Body of pancreas (tissue), 4 donors: ENCODE data around the gene ZNF772. TPM values are rescaled to one million over a fixed set of nuclear protein-coding genes. Genes with fewer than 3 reads are reported as not detected.

Experiments
- ATAC-seq: fragments of 150-250 bp; one replicate; pipeline ENCODE4 v1.9.1; 2016
- DNase-seq, 4 donors: peaks; one replicate each; pipeline ENCODE4 v3.0.0-alpha.2; 2019
- H3K27ac ChIP-seq, 4 donors: fragments of 200-600 bp; sonication (generic); 1 replicate in 3 of 4; 2 replicates in 1 of 4; pipeline versions ENCODE4 v1.5.1 to v1.6.1; 2016 to 2019; ENCODE audit warnings: mild to moderate bottlenecking in 1 of 4, mixed read lengths in 1 of 4, moderate library complexity in 1 of 4
- H3K27me3 ChIP-seq, 2 donors: fragments of 200-600 bp; sonication (generic); one replicate each; pipeline ENCODE4 v1.6.0; 2016; ENCODE audit warnings: mild to moderate bottlenecking in 1 of 2
- H3K36me3 ChIP-seq, 2 donors: fragments of 200-600 bp; sonication (generic); replicated peaks in 1 of 2; 2 replicates each; pipeline ENCODE4 v1.5.1; 2016; ENCODE audit warnings: low read depth in 2 of 2; ENCODE audit not compliant: insufficient read depth in 1 of 2
- H3K4me1 ChIP-seq: fragments of 200-600 bp; sonication (generic); one replicate; pipeline ENCODE4 v1.6.0; 2016
- H3K4me3 ChIP-seq, 2 donors: fragments of 200-600 bp; sonication (generic); 1 replicate in 1 of 2; 2 replicates in 1 of 2; pipeline ENCODE4 v1.5.1; 2016 to 2019
- H3K9me3 ChIP-seq, 3 donors: fragments of 200-600 bp; sonication (generic); 1 replicate in 2 of 3; 2 replicates in 1 of 3; pipeline ENCODE4 v1.5.1; 2016
- POLR2A ChIP-seq, 3 donors: fragments of 450-650 bp; IDR thresholded peaks; one replicate each; pipeline ENCODE4 v1.6.1; 2016; ENCODE audit warnings: antibody characterized with exemption in 3 of 3, mild to moderate bottlenecking in 2 of 3
- WGBS, 2 donors: methylation state at CpG; one replicate each; pipeline ENCODE4 v1.1.5; 2017; 5-methylcytosine and 5-hydroxymethylcytosine counted together
- intact Hi-C: fragments of 100-400 bp; cut with DNase I; formaldehyde crosslinking; loops from one replicate; pipeline ENCODE4 v1.15.1; 2023
- total RNA-seq, 2 donors: library from RNA; depleted of rRNA; stranded (reverse); fragments of >200 nt; gene quantifications; one replicate each; pipeline ENCODE4 v1.1.0, GENCODE V29; 2016
- TF ChIP-seq, protein P1 (sequence below), 7 experiments: fragments of 450-650 bp in 4 of 7; fragments of 200-600 bp in 3 of 7; sonication (generic) in 3 of 7; IDR thresholded peaks; one replicate each; pipeline ENCODE4 v1.5.1; 2016 to 2019; ENCODE audit warnings: antibody characterized with exemption in 7 of 7

The ZNF772 gene
- total RNA-seq, 2 donors from 2014 or later: 2.9 to 7.9 TPM

DNA sequence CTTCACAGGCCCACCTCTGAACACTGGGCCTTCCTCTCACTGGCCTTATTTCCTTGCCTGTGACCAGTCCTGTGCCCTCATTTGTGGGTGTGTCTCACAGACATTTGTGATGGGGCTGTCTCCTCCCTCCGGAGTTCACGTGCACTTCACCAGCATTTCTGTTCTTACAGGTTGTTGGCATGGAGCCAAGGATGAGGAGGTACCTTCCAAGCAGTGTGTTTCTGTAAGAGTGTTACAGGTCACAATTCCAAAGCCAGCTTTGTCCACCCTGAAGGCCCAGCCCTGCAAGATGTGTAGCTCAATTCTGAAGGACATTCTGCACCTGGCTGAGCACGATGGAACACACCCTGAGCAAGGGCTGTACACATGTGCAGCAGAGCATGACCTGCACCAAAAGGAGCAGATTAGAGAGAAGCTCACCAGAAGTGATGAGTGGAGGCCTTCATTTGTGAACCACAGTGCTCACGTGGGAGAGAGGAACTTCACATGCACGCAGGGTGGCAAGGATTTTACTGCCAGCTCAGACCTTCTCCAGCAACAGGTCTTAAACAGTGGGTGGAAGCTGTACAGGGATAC lies 34.2 kb downstream of the ZNF772 start:
- Histone ChIP-seq H3K27ac (no peak overlapping the region), H3K4me1 (no peaks in the 10 kb centered on the region), H3K27me3 (no peaks in the 10 kb centered on the region), H3K36me3 (peaks cover 0 to 3% of the 10 kb centered on the region in 2 donors), H3K4me3 (no peak overlapping the region), H3K9me3 (peaks cover 0 to 40% (median 0%) of the 10 kb centered on the region in 3 donors)
- no peak for DNase-seq
- ATAC-seq: no peak
- intact Hi-C loops: no loop called here
- TF ChIP-seq, protein P1, sequence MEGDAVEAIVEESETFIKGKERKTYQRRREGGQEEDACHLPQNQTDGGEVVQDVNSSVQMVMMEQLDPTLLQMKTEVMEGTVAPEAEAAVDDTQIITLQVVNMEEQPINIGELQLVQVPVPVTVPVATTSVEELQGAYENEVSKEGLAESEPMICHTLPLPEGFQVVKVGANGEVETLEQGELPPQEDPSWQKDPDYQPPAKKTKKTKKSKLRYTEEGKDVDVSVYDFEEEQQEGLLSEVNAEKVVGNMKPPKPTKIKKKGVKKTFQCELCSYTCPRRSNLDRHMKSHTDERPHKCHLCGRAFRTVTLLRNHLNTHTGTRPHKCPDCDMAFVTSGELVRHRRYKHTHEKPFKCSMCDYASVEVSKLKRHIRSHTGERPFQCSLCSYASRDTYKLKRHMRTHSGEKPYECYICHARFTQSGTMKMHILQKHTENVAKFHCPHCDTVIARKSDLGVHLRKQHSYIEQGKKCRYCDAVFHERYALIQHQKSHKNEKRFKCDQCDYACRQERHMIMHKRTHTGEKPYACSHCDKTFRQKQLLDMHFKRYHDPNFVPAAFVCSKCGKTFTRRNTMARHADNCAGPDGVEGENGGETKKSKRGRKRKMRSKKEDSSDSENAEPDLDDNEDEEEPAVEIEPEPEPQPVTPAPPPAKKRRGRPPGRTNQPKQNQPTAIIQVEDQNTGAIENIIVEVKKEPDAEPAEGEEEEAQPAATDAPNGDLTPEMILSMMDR (IDR thresholded peaks at IDR 0.05): no peak
- no peak for TF ChIP-seq POLR2A (IDR thresholded peaks at IDR 0.05)
- WGBS, 2 donors: 78 to 81% methylated on average over 5 of the region's 5 CpGs

DNA sequence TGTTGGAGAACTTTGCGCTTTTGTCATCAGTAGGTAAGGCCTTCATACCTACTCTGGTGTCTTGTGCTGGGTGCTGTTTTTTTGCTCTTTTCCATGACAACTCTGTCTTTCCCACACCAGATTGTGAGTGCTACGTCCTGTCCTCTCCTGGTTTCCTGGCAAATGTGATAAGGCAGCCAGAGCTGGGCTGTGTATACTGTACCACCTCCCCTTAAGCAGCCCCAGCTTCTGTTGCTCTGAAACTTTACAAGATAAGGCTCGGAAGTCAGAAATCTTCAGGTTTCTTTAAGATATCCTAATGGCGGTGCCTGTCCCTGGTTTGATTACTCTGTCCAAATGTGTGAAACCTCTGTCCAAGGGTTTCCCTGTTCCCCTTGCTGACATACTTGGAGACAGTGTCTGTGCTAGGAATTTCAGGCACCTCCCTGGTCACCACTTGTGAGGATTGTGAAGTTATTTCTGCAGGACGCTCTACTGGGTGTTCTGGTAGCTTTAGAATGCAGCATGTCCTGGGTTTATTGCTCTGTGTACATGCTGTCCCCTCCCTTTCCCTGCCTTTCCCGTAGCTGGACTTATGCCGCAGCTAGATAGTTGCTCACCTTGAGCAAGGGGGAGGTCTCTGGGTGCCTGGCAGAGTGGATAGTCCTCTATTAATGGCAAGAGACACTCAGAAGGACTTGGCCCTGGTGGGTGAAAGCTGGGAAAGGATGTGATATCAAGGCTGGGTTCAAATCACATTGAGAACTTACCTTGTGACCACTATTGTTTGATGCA lies 35.2 kb downstream of the ZNF772 start:
- Histone ChIP-seq H3K4me3 (no peak overlapping the region), H3K4me1 (no peaks in the 10 kb centered on the region), H3K27ac (no peak overlapping the region), H3K9me3 (peaks cover 0 to 40% (median 0%) of the 10 kb centered on the region in 3 donors), H3K27me3 (no peaks in the 10 kb centered on the region), H3K36me3 (peaks cover 0 to 3% of the 10 kb centered on the region in 2 donors)
- WGBS, 2 donors: 83 to 97% methylated on average over 5 to 7 of the region's 7 CpGs
- TF ChIP-seq, protein P1 (IDR thresholded peaks at IDR 0.05): no peak
- TF ChIP-seq POLR2A (IDR thresholded peaks at IDR 0.05): no peak
- ATAC-seq (no peak), DNase-seq (no peak)
- intact Hi-C loops: no loop called here

DNA sequence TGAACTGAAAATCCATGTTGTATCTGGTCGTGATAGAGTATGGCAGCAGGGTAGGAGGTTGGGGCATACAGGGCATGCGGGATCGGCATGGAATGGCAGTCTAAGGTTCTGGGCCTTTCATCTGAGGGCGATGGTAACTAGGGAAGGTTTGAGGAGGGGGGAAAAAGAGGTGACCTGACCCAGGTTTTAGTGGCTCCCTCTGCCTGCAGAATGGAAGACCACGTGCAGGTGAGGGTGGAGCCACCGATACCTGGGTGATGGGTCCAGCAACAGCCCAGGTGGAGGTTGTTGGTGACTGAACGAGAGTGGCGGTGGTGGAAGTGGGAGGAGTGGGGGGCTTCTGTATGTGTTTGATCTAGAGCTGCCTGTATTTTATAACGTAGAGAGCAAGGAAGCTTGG lies 38.4 kb downstream of the ZNF772 start:
- no peak for ATAC-seq
- H3K9me3 ChIP-seq: peaks cover 0 to 23% (median 0%) of the 10 kb centered on the region in 3 donors
- 86 to 93% methylated on average over 8 to 9 of the region's 9 CpGs for WGBS, 2 donors
- H3K27ac ChIP-seq: no peak overlapping the region
- H3K36me3 ChIP-seq: peaks cover 0 to 3% of the 10 kb centered on the region in 2 donors
- DNase-seq: no peak
- TF ChIP-seq, protein P1 (IDR thresholded peaks at IDR 0.05): no peak
- no peak for TF ChIP-seq POLR2A (IDR thresholded peaks at IDR 0.05)
- no peaks in the 10 kb centered on the region for H3K27me3 ChIP-seq
- no peak overlapping the region for H3K4me3 ChIP-seq
- intact Hi-C loops: no loop called here
- peaks cover 18% of the 10 kb centered on the region for H3K4me1 ChIP-seq

DNA sequence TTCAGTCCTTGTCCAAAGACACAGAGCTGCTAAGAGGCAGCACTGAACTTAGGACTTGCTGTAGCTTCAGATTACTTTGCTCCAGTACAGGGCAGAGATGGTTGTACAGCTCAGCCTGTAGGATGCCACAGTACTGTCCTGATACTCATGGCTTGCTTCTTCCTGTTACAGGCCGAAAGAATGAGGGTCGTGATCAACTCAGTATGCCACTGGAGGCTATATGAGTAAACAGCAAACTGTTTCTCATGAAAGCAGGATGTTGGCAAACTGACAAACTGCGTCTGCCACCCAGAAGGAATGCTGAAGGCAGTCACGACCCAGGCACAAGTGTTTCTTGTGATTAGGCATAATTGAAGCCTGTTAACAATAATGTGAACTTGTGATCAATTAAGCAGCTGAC lies 39.4 kb downstream of the ZNF772 start:
- no peak overlapping the region for H3K4me3 ChIP-seq
- TF ChIP-seq, protein P1 (IDR thresholded peaks at IDR 0.05): no peak
- no peak for TF ChIP-seq POLR2A (IDR thresholded peaks at IDR 0.05)
- no peak overlapping the region for H3K27ac ChIP-seq
- WGBS, 2 donors: 59 to 77% methylated on average over 4 of the region's 4 CpGs
- DNase-seq (no peak), ATAC-seq (no peak)
- peaks cover 18% of the 10 kb centered on the region for H3K4me1 ChIP-seq
- intact Hi-C loops: no loop called here
- H3K9me3 ChIP-seq: peaks cover 0 to 13% (median 0%) of the 10 kb centered on the region in 3 donors
- H3K27me3 ChIP-seq: no peaks in the 10 kb centered on the region
- H3K36me3 ChIP-seq: peaks cover 0 to under 1% of the 10 kb centered on the region in 2 donors
